Measurements from ENCODE around the gene LRRC32. TPM values are rescaled to one million over a fixed set of nuclear protein-coding genes. Genes with fewer than 3 reads are reported as not detected.

The LRRC32 gene
- total RNA-seq, 2 experiments from 2014 or later, result 5.5 to 25.3 TPM

GRCh38 chr11:76624500-76625379 lies 45.8 kb downstream of the LRRC32 start:
- Histone ChIP-seq H3K27ac (ENCODE audit: low read depth, low read length, poor library complexity, severe bottlenecking) (no peak overlapping the region), H3K4me3 (ENCODE audit: low read depth, low read length, poor library complexity, severe bottlenecking) (no peak overlapping the region), H3K79me2 (ENCODE audit: insufficient read depth, low read depth, low read length) (no peaks in the 10 kb centered on the region), H3K9me2 (ENCODE audit: insufficient read depth, low read length) (no peaks in the 10 kb centered on the region), H2AFZ (ENCODE audit: low read length) (no peak overlapping the region), H3K9me3 (ENCODE audit: low read length) (peaks cover 9% of the 10 kb centered on the region; the same call in 1 of the 2 replicates), H4K20me1 (ENCODE audit: insufficient read depth, low read length) (no peaks in the 10 kb centered on the region), H3K36me3 (ENCODE audit: insufficient read depth, low read length) (no peaks in the 10 kb centered on the region), H3K4me1 (ENCODE audit: insufficient read depth, low read length, poor library complexity, severe bottlenecking) (peaks cover 37% of the 10 kb centered on the region), H3K4me2 (ENCODE audit: low read length) (no peak overlapping the region)
- TF ChIP-seq EZH2phosphoT487 (IDR thresholded peaks at IDR 0.05; ENCODE audit: borderline replicate concordance, low read depth, low read length) (no peak), CTCF (conservative IDR thresholded peaks at IDR 0.05; ENCODE audit: low read length) (no peak)
- intact Hi-C loops (cut with micrococcal nuclease; ENCODE audit: unreplicated experiment), result no loop called here
- CTCF ChIA-PET (ENCODE audit: unreplicated experiment), result interaction anchor here (0.5 kb wide), 1 partner anchor 48 kb away, joined by 4 read pairs; no protein-coding TSS in a partner anchor
- DNase-seq (ENCODE audit: low spot score), result no peak
- POLR2A ChIA-PET, result interaction anchor here (2.9 kb wide), 1 partner anchor 13 kb away, joined by 17 read pairs; no protein-coding TSS in a partner anchor
- no TSS peak for BruUV-seq (replicated peaks)

GRCh38 chr11:76623884-76624419 lies 46.6 kb downstream of the LRRC32 start:
- no TSS peak for BruUV-seq (replicated peaks)
- Histone ChIP-seq H3K27ac (ENCODE audit: low read depth, low read length, poor library complexity, severe bottlenecking) (no peak overlapping the region), H3K4me3 (ENCODE audit: low read depth, low read length, poor library complexity, severe bottlenecking) (no peak overlapping the region), H3K79me2 (ENCODE audit: insufficient read depth, low read depth, low read length) (no peaks in the 10 kb centered on the region), H3K4me1 (ENCODE audit: insufficient read depth, low read length, poor library complexity, severe bottlenecking) (peaks cover 29% of the 10 kb centered on the region), H4K20me1 (ENCODE audit: insufficient read depth, low read length) (no peaks in the 10 kb centered on the region), H3K9me2 (ENCODE audit: insufficient read depth, low read length) (no peaks in the 10 kb centered on the region), H3K9me3 (ENCODE audit: low read length) (peaks cover 9% of the 10 kb centered on the region; the same call in 1 of the 2 replicates), H3K36me3 (ENCODE audit: insufficient read depth, low read length) (no peaks in the 10 kb centered on the region), H2AFZ (ENCODE audit: low read length) (no peak overlapping the region), H3K4me2 (ENCODE audit: low read length) (no peak overlapping the region)
- DNase-seq (ENCODE audit: low spot score), result no peak
- POLR2A ChIA-PET, result no interaction called here
- CTCF ChIA-PET (ENCODE audit: unreplicated experiment), result interaction anchor here (0.5 kb wide), 1 partner anchor 49 kb away, joined by 4 read pairs; no protein-coding TSS in a partner anchor
- TF ChIP-seq EZH2phosphoT487 (IDR thresholded peaks at IDR 0.05; ENCODE audit: borderline replicate concordance, low read depth, low read length) (no peak), CTCF (conservative IDR thresholded peaks at IDR 0.05; ENCODE audit: low read length) (no peak)
- intact Hi-C loops (cut with micrococcal nuclease; ENCODE audit: unreplicated experiment), result no loop called here

All from OCI-LY7 (cell line).